ENCODE measurements around the gene PDE3B.

DNA sequence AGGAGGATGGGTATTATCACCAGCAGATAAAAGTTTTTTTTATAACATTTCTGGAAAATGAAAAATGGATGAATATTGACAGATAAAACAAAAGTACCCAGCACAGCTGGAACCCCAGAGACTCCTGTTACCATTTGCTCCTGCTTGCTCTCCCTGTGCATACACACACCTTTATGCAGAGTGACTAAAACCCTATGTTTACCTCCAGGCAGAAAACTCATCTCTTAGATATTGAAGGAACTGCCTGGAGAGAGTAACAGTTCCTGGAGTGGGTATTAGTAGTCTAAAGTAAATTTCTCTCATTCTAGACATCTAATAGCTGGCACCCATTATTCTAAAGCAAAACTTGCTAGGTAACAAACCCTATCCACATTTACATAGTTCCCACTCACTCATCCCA lies 210.5 kb downstream of the PDE3B start:
- no peak for TF ChIP-seq ZC3H10 (CRISPR knock-in tag; IDR thresholded peaks at IDR 0.05)
- TF ChIP-seq, protein P1, sequence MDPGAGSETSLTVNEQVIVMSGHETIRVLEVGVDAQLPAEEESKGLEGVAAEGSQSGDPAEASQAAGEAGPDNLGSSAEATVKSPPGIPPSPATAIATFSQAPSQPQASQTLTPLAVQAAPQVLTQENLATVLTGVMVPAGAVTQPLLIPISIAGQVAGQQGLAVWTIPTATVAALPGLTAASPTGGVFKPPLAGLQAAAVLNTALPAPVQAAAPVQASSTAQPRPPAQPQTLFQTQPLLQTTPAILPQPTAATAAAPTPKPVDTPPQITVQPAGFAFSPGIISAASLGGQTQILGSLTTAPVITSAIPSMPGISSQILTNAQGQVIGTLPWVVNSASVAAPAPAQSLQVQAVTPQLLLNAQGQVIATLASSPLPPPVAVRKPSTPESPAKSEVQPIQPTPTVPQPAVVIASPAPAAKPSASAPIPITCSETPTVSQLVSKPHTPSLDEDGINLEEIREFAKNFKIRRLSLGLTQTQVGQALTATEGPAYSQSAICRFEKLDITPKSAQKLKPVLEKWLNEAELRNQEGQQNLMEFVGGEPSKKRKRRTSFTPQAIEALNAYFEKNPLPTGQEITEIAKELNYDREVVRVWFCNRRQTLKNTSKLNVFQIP (CRISPR knock-in tag; IDR thresholded peaks at IDR 0.05; ENCODE audit: borderline replicate concordance, low read depth), result no peak

Data from SK-N-SH treated with all-trans-retinoic acid at 6 μM for 48 hours (cell line).